Measurements from ENCODE around the gene ROBO2. TPM values are rescaled to one million over a fixed set of nuclear protein-coding genes. Genes with fewer than 3 reads are reported as not detected.

ROBO2 gene
- total and polyA plus RNA-seq, 2 experiments from 2014 or later: 1.5 to 7.8 TPM

DNA sequence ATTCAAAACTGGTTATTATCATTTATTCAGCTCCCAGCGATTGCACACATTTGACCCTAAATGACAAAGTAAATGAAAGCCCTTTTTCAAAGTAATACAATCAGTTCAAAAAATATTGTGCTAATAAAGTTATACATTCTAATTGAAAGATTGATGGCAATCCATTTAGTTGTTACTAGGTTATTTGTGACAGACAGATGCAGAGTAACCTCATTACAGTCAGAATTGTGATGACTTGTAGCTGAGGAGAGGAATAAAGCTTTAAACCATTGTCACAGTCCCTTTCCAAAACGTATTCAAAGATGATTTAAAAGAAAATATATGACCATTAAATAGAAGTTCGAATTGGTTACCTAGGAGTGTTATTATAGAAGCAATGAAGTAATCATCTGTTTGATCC, 86.1 kb downstream of the ROBO2 start (continued):
- TF ChIP-seq, protein P1, sequence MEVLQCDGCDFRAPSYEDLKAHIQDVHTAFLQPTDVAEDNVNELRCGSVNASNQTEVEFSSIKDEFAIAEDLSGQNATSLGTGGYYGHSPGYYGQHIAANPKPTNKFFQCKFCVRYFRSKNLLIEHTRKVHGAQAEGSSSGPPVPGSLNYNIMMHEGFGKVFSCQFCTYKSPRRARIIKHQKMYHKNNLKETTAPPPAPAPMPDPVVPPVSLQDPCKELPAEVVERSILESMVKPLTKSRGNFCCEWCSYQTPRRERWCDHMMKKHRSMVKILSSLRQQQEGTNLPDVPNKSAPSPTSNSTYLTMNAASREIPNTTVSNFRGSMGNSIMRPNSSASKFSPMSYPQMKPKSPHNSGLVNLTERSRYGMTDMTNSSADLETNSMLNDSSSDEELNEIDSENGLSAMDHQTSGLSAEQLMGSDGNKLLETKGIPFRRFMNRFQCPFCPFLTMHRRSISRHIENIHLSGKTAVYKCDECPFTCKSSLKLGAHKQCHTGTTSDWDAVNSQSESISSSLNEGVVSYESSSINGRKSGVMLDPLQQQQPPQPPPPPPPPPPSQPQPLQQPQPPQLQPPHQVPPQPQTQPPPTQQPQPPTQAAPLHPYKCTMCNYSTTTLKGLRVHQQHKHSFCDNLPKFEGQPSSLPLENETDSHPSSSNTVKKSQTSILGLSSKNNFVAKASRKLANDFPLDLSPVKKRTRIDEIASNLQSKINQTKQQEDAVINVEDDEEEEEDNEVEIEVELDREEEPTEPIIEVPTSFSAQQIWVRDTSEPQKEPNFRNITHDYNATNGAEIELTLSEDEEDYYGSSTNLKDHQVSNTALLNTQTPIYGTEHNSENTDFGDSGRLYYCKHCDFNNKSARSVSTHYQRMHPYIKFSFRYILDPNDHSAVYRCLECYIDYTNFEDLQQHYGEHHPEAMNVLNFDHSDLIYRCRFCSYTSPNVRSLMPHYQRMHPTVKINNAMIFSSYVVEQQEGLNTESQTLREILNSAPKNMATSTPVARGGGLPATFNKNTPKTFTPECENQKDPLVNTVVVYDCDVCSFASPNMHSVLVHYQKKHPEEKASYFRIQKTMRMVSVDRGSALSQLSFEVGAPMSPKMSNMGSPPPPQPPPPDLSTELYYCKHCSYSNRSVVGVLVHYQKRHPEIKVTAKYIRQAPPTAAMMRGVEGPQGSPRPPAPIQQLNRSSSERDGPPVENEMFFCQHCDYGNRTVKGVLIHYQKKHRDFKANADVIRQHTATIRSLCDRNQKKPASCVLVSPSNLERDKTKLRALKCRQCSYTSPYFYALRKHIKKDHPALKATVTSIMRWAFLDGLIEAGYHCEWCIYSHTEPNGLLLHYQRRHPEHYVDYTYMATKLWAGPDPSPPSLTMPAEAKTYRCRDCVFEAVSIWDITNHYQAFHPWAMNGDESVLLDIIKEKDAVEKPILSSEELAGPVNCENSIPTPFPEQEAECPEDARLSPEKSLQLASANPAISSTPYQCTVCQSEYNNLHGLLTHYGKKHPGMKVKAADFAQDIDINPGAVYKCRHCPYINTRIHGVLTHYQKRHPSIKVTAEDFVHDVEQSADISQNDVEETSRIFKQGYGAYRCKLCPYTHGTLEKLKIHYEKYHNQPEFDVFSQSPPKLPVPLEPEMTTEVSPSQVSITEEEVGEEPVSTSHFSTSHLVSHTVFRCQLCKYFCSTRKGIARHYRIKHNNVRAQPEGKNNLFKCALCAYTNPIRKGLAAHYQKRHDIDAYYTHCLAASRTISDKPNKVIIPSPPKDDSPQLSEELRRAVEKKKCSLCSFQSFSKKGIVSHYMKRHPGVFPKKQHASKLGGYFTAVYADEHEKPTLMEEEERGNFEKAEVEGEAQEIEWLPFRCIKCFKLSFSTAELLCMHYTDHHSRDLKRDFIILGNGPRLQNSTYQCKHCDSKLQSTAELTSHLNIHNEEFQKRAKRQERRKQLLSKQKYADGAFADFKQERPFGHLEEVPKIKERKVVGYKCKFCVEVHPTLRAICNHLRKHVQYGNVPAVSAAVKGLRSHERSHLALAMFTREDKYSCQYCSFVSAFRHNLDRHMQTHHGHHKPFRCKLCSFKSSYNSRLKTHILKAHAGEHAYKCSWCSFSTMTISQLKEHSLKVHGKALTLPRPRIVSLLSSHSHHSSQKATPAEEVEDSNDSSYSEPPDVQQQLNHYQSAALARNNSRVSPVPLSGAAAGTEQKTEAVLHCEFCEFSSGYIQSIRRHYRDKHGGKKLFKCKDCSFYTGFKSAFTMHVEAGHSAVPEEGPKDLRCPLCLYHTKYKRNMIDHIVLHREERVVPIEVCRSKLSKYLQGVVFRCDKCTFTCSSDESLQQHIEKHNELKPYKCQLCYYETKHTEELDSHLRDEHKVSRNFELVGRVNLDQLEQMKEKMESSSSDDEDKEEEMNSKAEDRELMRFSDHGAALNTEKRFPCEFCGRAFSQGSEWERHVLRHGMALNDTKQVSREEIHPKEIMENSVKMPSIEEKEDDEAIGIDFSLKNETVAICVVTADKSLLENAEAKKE (CRISPR knock-in tag; IDR thresholded peaks at IDR 0.05): no peak
- TF ChIP-seq STAT1 (IDR thresholded peaks at IDR 0.05; ENCODE audit: unreplicated experiment) (no peak), EZH2 (IDR thresholded peaks at IDR 0.05; ENCODE audit: low read depth, unreplicated experiment) (no peak), ZNF331 (CRISPR knock-in tag; IDR thresholded peaks at IDR 0.05; ENCODE audit: low read depth) (no peak)

DNA sequence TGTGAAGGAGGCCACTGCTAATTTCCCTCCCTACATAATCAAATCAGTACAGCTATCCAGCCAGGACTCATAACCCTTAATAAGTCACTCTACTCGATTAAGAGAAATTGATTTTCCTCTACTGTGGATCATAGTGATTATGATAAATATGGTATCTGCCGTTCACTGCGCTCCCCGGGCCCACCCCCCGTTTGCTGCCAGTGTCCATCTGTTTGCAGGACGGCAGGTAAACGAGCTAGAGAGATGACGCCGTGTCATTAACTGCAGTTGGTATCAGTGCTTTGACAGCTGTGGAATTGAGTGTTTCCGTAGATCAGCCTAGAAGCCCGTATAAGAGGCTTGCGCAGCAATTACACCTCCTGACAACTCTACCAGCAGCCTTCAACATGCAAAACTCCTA, 94.9 kb downstream of the ROBO2 start:
- Mint-ChIP-seq H3K36me3 (ENCODE audit: low read depth) (no peaks in the 10 kb centered on the region), H3K4me1 (no peaks in the 10 kb centered on the region), H3K9me3 (no peaks in the 10 kb centered on the region), H3K4me3 (no peak overlapping the region), H3K27me3 (ENCODE audit: insufficient read depth, low read depth, poor library complexity) (no peaks in the 10 kb centered on the region), H3K27ac (peak overlapping the region; percentile 4; the same call in 1 of the 2 replicates)
- H3K4me3 ChIP-seq: no peak overlapping the region
- no peaks in the 10 kb centered on the region for H3K36me3 ChIP-seq (ENCODE audit: insufficient read depth)
- no peaks in the 10 kb centered on the region for H3K4me1 ChIP-seq (ENCODE audit: insufficient read depth)
- no peaks in the 10 kb centered on the region for H3F3A ChIP-seq (replicated peaks; ENCODE audit: low read depth)
- no peak overlapping the region for H2AFZ ChIP-seq
- H3K27ac ChIP-seq (ENCODE audit: low read depth): no peak overlapping the region
- H3K79me2 ChIP-seq (replicated peaks; ENCODE audit: insufficient read depth): no peaks in the 10 kb centered on the region
- DNase-seq (ENCODE audit: low spot score) (no peak), ATAC-seq (no peak)
- no peaks in the 10 kb centered on the region for H4K20me1 ChIP-seq (replicated peaks; ENCODE audit: insufficient read depth)
- no peak overlapping the region for H3K4me2 ChIP-seq
- H3K9me2 ChIP-seq (ENCODE audit: insufficient read depth): no peaks in the 10 kb centered on the region
- no peaks in the 10 kb centered on the region for H3K27me3 ChIP-seq (ENCODE audit: insufficient read depth)
- no peak for TF ChIP-seq JUNB (IDR thresholded peaks at IDR 0.05; ENCODE audit: unreplicated experiment)
- TF ChIP-seq, protein P2, sequence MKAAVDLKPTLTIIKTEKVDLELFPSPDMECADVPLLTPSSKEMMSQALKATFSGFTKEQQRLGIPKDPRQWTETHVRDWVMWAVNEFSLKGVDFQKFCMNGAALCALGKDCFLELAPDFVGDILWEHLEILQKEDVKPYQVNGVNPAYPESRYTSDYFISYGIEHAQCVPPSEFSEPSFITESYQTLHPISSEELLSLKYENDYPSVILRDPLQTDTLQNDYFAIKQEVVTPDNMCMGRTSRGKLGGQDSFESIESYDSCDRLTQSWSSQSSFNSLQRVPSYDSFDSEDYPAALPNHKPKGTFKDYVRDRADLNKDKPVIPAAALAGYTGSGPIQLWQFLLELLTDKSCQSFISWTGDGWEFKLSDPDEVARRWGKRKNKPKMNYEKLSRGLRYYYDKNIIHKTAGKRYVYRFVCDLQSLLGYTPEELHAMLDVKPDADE (IDR thresholded peaks at IDR 0.05): no peak
- TF ChIP-seq, protein P3, sequence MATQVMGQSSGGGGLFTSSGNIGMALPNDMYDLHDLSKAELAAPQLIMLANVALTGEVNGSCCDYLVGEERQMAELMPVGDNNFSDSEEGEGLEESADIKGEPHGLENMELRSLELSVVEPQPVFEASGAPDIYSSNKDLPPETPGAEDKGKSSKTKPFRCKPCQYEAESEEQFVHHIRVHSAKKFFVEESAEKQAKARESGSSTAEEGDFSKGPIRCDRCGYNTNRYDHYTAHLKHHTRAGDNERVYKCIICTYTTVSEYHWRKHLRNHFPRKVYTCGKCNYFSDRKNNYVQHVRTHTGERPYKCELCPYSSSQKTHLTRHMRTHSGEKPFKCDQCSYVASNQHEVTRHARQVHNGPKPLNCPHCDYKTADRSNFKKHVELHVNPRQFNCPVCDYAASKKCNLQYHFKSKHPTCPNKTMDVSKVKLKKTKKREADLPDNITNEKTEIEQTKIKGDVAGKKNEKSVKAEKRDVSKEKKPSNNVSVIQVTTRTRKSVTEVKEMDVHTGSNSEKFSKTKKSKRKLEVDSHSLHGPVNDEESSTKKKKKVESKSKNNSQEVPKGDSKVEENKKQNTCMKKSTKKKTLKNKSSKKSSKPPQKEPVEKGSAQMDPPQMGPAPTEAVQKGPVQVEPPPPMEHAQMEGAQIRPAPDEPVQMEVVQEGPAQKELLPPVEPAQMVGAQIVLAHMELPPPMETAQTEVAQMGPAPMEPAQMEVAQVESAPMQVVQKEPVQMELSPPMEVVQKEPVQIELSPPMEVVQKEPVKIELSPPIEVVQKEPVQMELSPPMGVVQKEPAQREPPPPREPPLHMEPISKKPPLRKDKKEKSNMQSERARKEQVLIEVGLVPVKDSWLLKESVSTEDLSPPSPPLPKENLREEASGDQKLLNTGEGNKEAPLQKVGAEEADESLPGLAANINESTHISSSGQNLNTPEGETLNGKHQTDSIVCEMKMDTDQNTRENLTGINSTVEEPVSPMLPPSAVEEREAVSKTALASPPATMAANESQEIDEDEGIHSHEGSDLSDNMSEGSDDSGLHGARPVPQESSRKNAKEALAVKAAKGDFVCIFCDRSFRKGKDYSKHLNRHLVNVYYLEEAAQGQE (IDR thresholded peaks at IDR 0.05; ENCODE audit: unreplicated experiment): no peak
